ENCODE results near the gene RETREG3.

RETREG3 gene

GRCh38 chr17:42577532-42578281, 31.5 kb downstream of the RETREG3 start, which contains the start of gene PSMC3IP:
Gene PSMC3IP (minus strand): TSS chr17:42577729. CDS start chr17:42577686, 43 bp downstream.
- in situ Hi-C loops (cut with HindIII; ENCODE audit: low pct_ligation_motif_present, low pct_unique_long_range_greater_than_20kb, low sequenced_read_pairs), result no loop called here
- DNase-seq, result peak; percentile 96

DNA sequence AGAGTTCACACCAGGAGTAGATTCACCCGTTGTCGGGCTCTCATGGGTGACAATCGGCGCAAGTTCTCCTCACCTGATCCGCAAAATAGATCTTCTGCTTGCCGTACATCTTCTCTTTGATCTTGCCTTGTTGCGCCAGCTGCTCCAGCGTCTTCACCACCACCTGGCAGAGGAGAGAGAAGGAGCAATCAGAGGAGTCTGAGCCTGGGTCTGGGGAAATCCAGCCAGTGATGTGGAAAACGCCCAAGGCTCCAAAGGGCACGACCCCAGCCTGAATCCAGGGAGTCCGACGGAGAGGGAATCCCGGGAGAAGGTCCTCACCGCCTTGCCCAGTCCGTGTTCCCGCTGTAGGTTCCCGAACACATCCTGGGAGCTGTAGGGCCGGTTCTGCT, 32.0 kb downstream of the RETREG3 start:
- in situ Hi-C loops (cut with HindIII; ENCODE audit: low pct_ligation_motif_present, low pct_unique_long_range_greater_than_20kb, low sequenced_read_pairs), result no loop called here

DNA sequence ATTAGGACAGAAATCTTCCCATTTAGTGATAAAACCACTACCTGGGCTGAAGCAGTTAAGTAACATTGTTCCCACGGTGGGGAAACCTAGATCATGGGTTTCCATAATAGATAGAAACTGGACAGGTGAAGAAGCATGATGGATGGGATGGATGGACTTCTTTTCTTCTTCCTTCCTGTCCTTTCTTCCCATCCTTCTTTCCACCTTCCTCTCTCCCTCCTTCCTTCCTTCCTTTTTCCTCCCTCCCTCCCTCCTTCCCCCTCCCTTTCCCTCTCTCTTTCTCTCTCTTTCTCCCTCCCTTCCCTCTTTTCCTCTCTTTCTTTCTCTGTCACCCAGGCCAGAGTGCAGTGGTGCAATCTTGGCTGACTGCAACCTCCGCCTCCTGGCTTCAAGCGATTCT, 34.7 kb downstream of the RETREG3 start:
- no peak for DNase-seq
- in situ Hi-C loops (cut with HindIII; ENCODE audit: low pct_ligation_motif_present, low pct_unique_long_range_greater_than_20kb, low sequenced_read_pairs), result no loop called here

More for the DNA sequence above, 32.0 kb downstream of the RETREG3 start:
- DNase-seq, result no peak

DNA sequence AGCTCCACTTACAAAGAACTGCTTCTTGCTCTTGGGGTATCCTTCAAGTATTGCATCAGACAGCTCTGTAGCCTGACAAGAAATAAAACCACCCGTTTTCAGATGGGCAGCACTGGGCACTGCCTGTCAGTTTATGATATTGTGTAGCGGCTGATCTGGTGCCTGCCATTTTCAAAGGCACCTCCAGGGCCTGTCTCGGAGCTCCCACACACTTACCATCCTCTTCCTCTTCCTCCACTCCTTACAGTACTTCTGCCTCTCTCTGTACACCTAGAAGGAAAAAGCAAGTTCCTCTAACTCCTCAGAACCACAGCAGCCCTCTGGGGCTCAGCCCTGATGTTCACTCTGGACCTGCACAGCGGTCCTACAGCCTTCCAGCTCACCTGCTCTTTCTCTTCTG, 36.1 kb downstream of the RETREG3 start:
- DNase-seq, result no peak
- in situ Hi-C loops (cut with HindIII; ENCODE audit: low pct_ligation_motif_present, low pct_unique_long_range_greater_than_20kb, low sequenced_read_pairs), result no loop called here

DNA sequence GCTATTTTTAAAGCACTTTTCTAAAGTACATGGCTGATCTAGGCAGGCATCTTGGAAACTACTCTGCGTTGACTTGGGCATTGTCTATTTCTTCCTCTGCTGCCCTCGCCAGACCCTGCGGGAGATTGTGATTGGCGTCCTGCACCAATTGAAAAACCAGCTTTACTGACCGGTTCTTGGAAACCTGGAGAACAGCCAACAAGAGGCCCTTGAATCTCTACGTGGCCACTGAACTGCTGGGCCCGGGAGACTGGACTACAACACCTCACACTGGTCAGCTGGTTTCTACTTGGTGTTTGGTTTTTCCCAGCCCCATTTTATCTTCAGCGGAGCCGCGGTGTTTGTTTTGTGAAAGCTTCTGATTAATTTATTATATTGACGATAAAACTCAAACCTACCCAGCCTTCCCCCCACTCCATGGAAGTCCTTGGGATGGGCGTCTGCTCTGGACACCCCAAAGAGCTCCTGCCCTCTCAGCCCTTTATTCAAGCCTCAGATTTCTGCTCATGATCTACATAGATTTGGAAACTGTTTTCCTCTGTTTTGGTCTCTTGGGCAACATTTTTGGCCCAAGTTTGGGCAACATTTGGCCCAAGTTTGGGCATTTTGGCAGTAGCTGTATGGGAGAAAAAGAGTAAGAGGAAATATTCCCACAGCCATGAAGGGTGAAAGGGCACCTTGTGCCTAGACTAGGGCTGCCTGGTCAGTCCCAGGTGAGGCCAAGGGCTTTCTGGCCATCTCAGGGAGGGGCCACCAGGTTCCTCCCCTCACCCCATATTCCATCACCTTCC, 37.5 kb downstream of the RETREG3 start:
- in situ Hi-C loops (cut with HindIII; ENCODE audit: low pct_ligation_motif_present, low pct_unique_long_range_greater_than_20kb, low sequenced_read_pairs), result no loop called here
- DNase-seq, result no peak

DNA sequence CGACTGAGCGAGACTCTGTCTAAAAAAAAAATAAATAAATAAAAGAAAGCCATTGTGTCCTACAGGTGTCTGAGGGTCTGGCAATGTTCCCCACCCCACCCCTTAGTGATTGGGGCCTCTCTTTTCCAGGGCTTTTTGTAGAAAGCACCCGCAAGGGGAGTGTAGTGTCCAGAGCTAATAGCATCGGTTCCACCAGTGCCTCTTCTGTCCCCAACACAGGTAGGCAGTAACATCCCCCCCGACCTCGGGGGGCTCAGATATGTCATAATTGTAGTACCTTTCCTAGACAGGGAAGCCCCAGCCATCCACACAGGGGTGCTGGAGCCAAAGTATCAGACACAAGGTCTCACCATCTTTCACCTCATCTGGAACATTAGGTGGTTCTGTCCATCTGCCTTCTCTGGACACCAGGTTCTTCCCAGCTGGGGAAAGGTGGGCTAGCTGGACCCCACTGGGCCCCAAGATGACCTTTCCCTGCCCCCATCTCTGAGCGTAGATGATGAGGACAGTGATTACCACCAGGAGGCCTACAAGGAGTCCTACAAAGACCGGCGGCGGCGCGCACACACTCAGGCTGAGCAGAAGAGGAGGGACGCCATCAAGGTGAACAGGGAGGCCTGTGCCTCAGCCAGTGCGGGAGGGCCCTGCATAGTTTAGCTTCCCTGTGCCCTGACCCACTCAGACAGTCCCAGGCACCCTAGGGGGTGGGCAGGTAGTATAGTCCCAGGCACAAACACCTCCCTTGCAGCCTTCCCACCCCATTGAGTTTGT, 40.6 kb downstream of the RETREG3 start:
- in situ Hi-C loops (cut with HindIII; ENCODE audit: low pct_ligation_motif_present, low pct_unique_long_range_greater_than_20kb, low sequenced_read_pairs), result no loop called here
- DNase-seq, result no peak

GRCh38 chr17:42566883-42567573, 42.1 kb downstream of the RETREG3 start, which contains the start of gene MLX:
Gene MLX (plus strand): TSS chr17:42567100. CDS start chr17:42567125, 25 bp downstream.
- DNase-seq, result peak; percentile 95
- in situ Hi-C loops (cut with HindIII; ENCODE audit: low pct_ligation_motif_present, low pct_unique_long_range_greater_than_20kb, low sequenced_read_pairs), result no loop called here

GRCh38 chr17:42566215-42566882, 42.8 kb downstream of the RETREG3 start:
- no peak for DNase-seq
- in situ Hi-C loops (cut with HindIII; ENCODE audit: low pct_ligation_motif_present, low pct_unique_long_range_greater_than_20kb, low sequenced_read_pairs), result no loop called here

DNA sequence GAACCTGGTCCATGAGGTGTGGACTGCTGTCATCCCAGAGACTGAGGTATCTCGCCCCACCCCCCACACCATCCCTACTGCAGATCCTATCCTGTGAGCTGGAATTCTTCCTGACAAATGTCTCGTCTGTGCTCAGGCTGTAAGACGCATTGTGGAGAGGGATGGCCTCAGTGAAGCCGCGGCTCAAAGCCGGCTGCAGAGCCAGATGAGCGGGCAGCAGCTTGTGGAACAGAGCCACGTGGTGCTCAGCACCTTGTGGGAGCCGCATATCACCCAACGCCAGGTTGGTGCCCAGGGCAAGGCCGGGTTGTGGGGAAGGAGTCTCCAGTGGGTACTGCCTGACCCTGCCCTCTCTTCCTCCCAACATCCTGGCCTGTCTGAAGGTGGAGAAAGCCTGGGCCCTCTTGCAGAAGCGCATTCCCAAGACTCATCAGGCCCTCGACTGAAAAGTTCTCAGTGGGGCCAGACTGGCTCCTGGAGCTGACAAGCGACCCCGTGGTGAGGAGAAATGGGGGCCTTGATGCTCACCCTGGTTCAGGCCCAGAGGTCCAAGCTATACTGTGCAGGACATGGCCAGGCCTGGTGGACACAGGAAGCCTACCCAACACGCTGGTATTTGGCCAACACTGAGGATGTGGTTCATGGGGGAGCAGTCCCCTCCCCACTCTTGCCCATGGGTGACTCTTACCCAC, 43.5 kb downstream of the RETREG3 start:
- in situ Hi-C loops (cut with HindIII; ENCODE audit: low pct_ligation_motif_present, low pct_unique_long_range_greater_than_20kb, low sequenced_read_pairs), result no loop called here
- DNase-seq, result no peak

DNA sequence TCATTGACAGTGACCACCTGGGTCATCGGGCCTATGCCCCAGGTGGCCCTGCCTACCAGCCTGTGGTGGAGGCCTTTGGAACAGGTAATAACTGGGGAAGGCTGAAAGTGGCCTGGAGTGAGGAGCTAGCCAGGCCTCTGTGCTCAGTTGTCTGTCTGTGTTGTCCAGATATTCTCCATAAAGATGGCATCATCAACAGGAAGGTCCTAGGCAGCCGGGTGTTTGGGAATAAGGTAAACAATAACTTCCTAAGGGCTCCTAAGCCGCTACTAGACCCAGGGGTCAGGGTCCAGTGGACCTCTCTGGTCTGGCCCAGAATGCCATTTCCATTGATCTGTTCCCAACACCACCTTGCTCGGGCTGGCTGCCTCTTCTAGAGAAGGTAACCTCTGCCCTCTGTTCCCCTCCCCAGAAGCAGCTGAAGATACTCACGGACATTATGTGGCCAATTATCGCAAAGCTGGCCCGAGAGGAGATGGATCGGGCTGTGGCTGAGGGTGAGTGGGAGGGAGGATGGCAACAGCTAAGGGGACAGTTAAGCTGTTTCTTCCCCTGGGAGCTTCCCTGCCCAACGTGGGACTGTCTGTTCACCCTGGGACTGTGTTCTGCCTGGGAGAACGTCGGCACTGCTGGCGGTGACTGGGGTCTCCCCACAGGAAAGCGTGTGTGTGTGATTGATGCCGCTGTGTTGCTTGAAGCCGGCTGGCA, 44.2 kb downstream of the RETREG3 start:
- in situ Hi-C loops (cut with HindIII; ENCODE audit: low pct_ligation_motif_present, low pct_unique_long_range_greater_than_20kb, low sequenced_read_pairs), result no loop called here
- no peak for DNase-seq

GRCh38 chr17:42563950-42564349, 45.2 kb downstream of the RETREG3 start:
- no peak for DNase-seq
- in situ Hi-C loops (cut with HindIII; ENCODE audit: low pct_ligation_motif_present, low pct_unique_long_range_greater_than_20kb, low sequenced_read_pairs), result no loop called here

GRCh38 chr17:42563543-42563942, 45.6 kb downstream of the RETREG3 start:
- DNase-seq, result no peak
- in situ Hi-C loops (cut with HindIII; ENCODE audit: low pct_ligation_motif_present, low pct_unique_long_range_greater_than_20kb, low sequenced_read_pairs), result no loop called here

- no peak for DNase-seq
- in situ Hi-C loops (cut with HindIII; ENCODE audit: low pct_ligation_motif_present, low pct_unique_long_range_greater_than_20kb, low sequenced_read_pairs), result no loop called here
These were observed 46.0 kb downstream of the RETREG3 start for GRCh38 chr17:42563143-42563509.

GRCh38 chr17:42562388-42563142, 46.6 kb downstream of the RETREG3 start:
- in situ Hi-C loops (cut with HindIII; ENCODE audit: low pct_ligation_motif_present, low pct_unique_long_range_greater_than_20kb, low sequenced_read_pairs), result no loop called here
- DNase-seq, result no peak

DNA sequence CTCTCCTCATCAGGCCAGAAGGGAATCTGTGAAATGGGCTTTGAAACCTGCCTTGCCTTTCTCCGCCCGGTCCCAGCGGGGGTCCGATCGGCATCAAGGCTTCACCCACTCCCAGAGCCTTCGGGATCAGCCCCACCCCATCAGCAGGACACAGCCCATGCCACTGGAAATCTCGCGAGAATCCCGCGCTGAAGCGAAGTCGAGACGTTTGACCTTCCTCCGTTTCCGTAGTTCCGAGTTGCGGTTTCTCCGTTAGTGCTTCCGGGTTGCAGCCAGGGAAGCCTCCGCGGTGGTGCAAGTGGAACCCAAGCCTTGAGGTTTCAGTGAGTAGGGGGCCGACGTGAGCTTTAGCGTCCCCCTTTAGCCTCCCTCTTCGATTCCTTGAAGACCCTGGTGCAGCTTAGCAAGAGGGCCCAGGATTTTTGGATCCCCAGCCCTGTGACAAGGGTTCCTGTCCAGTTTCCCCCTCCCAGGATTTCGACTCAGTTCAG, 47.2 kb downstream of the RETREG3 start, which contains the start of gene COASY:
Gene COASY, plus strand, starts transcription at position 252 of the 491 bp plus-strand sequence. CDS start 475 bp downstream, outside the sequence.
- in situ Hi-C loops (cut with HindIII; ENCODE audit: low pct_ligation_motif_present, low pct_unique_long_range_greater_than_20kb, low sequenced_read_pairs), result no loop called here
- DNase-seq, result peak; percentile 99

GRCh38 chr17:42560246-42560645, 48.9 kb downstream of the RETREG3 start:
- in situ Hi-C loops (cut with HindIII; ENCODE audit: low pct_ligation_motif_present, low pct_unique_long_range_greater_than_20kb, low sequenced_read_pairs), result no loop called here
- no peak for DNase-seq
